ENCODE data around the gene MCCC2. TPM values are rescaled to one million over a fixed set of nuclear protein-coding genes. Genes with fewer than 3 reads are reported as not detected.
"Not testable (repeated sequence)": the region's sequence is repeated elsewhere in the genome, so short reads cannot be mapped to it uniquely, and the experiment has no call there.

MCCC2 gene
- total RNA-seq, 1 donor from 2014 or later, result 25.3 TPM

DNA sequence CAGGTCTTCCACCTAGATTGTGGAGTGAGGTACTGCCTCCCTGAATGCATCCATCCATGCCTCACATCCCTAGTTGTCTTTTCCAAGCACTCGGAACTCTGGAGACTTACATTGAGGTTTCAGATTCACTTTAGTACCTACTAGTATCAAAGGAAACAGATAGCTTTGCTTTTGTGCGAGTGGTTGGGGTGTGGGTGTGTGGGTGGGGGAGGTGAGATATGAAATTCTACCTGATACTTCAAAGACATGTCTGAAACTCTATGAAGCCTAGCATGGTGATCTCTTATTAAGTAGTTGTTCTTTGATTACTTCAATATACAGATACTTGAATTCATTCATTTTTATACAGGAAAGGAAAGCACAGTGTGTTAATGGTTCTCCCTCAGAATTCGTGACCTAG, 64.4 kb downstream of the MCCC2 start:
- DNase-seq (ENCODE audit: low spot score) (no peak), ATAC-seq (no peak)
- intact Hi-C loops (cut with DNase I), result no loop called here

GRCh38 chr5:71652349-71652748, 65.2 kb downstream of the MCCC2 start:
- no peak for ATAC-seq
- intact Hi-C loops (cut with DNase I), result no loop called here
- DNase-seq (ENCODE audit: low spot score), result no peak

- DNase-seq (ENCODE audit: low spot score) (no peak), ATAC-seq (no peak)
- intact Hi-C loops (cut with DNase I), result no loop called here
These were observed 65.8 kb downstream of the MCCC2 start for GRCh38 chr5:71652803-71653543.

- DNase-seq (ENCODE audit: low spot score), result no peak
- intact Hi-C loops (cut with DNase I), result no loop called here
- ATAC-seq, result no peak
These were observed 71.9 kb downstream of the MCCC2 start for GRCh38 chr5:71658916-71659662.

- intact Hi-C loops (cut with DNase I), result no loop called here
- ATAC-seq (no peak), DNase-seq (ENCODE audit: low spot score) (no peak)
These were observed 75.2 kb downstream of the MCCC2 start for GRCh38 chr5:71662381-71662780.

- intact Hi-C loops (cut with DNase I), result no loop called here
- ATAC-seq (no peak), DNase-seq (ENCODE audit: low spot score) (no peak)
These were observed 76.2 kb downstream of the MCCC2 start for GRCh38 chr5:71663191-71663969.

DNA sequence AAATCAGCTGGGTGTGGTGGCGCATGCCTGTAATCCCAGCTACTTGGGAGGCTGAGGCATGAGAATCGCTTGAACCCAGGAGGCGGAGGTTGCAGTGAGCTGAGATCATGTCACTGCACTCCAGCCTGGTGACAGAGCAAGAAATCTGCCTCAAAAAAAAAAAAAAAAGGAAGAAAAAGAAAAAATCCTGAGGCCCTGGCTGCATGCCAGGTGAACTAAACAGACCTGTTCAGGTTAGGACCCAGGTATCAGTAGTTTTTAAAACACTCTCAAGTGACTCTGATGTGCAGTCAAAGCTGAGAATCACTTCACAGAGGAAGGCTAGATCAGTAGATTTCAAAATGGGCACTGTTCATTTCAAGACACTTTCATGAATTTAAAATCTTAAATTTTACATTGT, 77.5 kb downstream of the MCCC2 start:
- ATAC-seq; DNase-seq (ENCODE audit: low spot score); intact Hi-C loops (cut with DNase I): not testable (repeated sequence)

DNA sequence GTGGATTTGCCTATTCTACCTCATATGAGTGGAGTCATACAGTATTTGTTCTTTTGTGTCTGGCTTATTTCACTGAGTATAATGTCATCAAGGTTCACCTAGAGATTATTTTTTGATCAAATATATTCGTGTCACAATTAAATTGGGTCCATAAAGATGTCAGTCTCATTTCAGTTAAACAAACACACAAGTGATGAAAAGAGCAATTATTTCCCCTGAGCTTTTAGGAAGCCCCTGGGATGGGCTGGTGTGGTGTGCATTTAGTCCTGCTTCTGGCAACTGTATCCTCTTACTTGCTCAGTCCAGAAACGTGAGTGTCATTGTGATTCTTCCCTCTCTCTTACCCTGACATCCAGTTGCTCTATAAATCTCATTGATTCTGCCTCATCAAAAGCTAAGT, 79.2 kb downstream of the MCCC2 start:
- ATAC-seq (no peak), DNase-seq (ENCODE audit: low spot score) (no peak)
- intact Hi-C loops (cut with DNase I), result no loop called here

DNA sequence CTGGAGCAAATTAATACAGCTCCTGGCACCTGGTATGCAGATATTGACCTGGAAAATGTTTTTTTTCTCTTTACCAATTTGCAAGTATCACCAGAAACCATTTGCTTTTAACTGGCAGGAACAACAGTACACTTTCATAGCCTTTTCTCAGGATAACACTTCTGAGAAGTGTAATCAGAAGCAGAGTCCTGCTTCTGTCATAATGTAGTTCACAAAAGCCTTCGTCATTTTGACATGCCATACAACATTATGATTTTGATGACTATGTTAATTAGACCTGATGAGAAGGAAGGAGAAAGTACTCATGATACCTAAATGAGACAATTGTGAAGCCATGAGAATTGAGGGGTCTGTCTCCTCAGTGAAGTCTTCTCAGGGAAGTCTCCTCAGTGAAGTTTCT, 90.8 kb downstream of the MCCC2 start:
- ATAC-seq, result no peak
- intact Hi-C loops (cut with DNase I), result no loop called here
- DNase-seq (ENCODE audit: low spot score), result no peak

- DNase-seq (ENCODE audit: low spot score) (no peak), ATAC-seq (no peak)
- intact Hi-C loops (cut with DNase I), result no loop called here
These were observed 92.6 kb downstream of the MCCC2 start for GRCh38 chr5:71679714-71680113.

GRCh38 chr5:71680510-71680909, 93.4 kb downstream of the MCCC2 start:
- DNase-seq (ENCODE audit: low spot score) (no peak), ATAC-seq (no peak)
- intact Hi-C loops (cut with DNase I), result no loop called here

DNA sequence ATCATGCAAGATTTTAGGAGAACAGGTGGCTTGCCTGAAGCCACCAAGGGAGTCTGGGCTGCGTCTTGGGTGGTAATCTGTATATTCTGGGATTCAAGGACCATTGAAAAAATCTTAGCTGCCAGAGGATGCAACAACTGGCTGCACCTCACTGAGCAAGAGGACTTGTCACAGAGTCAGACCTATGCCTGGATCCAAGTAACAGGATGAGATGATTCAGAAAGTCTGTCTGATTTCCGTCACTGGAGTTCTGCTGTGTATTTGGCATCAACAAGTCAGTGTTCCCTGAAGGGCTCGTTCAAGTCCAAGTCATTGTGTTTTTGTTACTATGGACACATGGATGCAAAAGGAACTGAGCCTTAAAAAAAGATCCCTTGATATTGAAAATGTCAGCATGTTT, 94.2 kb downstream of the MCCC2 start:
- no peak for DNase-seq (ENCODE audit: low spot score)
- intact Hi-C loops (cut with DNase I), result no loop called here
- ATAC-seq, result no peak

- ATAC-seq, result no peak
- intact Hi-C loops (cut with DNase I), result no loop called here
- no peak for DNase-seq (ENCODE audit: low spot score)
These were observed 97.2 kb downstream of the MCCC2 start for GRCh38 chr5:71684309-71684708.

DNA sequence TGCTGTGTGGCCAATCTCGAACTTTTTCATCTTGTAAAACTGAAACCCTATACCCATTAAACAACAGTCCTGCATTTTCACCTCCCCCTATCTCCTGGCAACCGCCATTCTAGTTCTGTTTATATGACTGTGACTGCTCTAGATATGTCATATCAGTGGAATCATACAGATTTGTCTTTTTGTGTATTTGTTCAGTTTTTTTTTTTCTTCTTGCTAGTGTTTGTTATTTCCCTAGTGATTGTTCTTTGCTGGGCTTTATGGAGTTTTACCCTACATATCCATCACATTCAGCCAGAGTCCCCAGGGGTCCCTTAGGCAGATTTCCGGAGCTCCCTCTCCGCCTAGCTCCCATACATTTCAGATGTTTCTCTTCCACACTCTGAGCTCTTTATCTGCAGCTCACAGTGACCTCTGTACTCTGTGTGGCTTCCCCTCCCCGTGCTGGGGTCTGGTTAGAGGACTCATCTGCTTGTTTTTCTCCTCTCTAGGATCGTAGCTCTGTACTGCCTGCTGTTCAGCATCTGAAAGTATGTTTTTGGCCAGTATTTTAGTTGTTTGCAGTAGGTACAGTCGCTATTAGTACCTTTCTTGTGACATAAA, 106.8 kb downstream of the MCCC2 start:
- DNase-seq (ENCODE audit: low spot score), result no peak
- intact Hi-C loops (cut with DNase I), result no loop called here
- no peak for ATAC-seq

DNA sequence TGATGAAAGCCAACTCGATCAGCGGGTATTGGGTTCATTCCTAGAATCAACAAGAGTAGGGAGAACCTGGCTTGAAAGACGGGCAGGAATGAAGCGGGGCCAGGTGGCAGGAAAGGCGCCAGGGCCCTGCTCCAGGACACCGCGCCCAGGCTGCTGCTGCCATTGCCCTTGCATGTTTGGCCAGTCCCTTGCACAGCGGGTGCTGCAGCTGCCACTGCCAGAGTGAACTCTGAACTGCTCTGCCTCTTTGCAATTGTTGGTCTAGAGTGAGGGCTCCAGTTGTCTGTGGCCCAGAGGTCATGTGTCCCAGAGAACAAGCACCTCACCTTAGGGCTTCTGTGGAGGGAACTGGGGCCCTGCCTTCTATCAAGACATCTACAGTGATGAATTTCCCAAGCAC, 107.9 kb downstream of the MCCC2 start:
- DNase-seq (ENCODE audit: low spot score) (no peak), ATAC-seq (no peak)
- intact Hi-C loops (cut with DNase I), result no loop called here

DNA sequence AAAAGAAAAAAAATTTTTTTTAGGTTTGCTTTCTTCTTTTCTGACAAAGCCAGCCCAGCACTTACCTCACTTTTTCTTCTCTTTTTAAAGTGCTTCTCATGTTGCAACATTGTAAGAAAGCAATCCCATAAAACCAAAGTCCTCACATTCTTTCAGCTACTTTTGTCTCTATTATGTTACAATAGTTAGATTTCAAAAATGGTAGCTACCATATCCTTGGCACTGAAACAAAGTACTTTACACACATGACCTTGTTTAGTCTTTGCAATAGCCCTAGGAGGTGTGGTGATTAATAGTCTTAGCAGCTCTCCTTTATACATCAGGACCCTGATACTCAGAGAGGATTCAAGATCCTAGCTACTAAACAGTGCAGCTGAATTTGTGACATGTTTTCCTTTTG, 108.5 kb downstream of the MCCC2 start:
- intact Hi-C loops (cut with DNase I), result no loop called here
- no peak for DNase-seq (ENCODE audit: low spot score)
- no peak for ATAC-seq

DNA sequence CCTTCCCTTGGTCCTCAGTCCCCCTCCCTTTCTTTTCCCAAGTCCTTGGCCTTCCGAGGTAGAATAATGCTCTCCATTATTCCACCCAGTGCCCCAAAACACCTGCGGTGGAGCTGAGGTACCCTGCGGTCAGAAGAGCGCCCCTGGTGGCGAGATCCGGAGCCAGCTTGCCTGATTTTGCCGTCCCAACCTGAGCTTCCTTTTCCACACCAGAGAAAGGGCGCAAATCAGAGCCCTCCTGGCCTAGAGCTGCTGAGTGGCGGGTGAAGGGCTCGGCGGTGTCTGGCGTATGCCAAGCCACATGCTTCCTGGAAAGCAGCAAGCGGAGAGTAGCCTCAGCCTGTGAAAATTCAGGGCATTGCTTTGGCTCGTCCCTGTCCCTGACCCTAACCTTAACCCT, 110.8 kb downstream of the MCCC2 start:
- ATAC-seq, result no peak
- no peak for DNase-seq (ENCODE audit: low spot score)
- intact Hi-C loops (cut with DNase I), result no loop called here

DNA sequence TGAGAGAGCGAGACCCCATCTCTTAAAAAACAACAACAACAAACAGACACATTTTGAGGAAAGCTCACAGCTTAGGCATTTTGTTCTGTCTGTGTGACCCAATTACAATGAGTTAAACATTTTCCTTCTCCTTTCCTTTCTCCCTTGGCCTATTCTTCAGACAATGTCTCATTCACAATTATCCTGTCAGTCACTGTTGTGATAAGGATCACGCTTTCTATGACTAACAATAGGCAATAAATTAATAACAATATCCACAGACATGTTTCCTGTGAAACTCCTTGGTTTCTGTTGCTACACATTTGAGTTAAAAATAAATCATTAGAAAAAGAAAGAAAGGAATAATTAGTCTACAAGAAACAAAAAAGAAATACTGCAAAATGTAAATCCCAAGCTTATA, 112.1 kb downstream of the MCCC2 start:
- DNase-seq (ENCODE audit: low spot score) (no peak), ATAC-seq (no peak)
- intact Hi-C loops (cut with DNase I), result no loop called here

- intact Hi-C loops (cut with DNase I), result no loop called here
- no peak for ATAC-seq
- DNase-seq (ENCODE audit: low spot score), result no peak
These were observed 112.6 kb downstream of the MCCC2 start for GRCh38 chr5:71699751-71700150.

DNA sequence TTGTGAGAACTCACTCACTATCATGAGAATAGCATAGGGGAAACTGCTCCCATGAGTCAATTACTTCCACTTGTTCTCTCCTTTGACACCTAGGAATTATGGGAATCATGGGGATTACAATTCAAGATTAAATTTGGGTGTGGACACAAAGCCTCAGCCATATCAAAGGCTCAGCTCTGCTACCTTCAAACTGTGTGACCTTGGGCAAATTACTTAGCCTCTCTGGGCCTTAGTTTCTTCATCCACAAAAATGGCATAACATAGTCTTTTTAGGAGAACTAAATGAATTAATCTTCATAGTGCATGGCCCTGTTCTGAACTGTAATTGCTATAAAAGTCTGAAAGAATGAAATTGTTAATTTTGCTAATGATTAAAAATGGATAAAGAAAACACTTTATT, 113.7 kb downstream of the MCCC2 start:
- intact Hi-C loops (cut with DNase I), result no loop called here
- no peak for ATAC-seq
- no peak for DNase-seq (ENCODE audit: low spot score)
